Large intestine (tissue), 3 donors: ENCODE data around the gene CPNE5. TPM values are rescaled to one million over a fixed set of nuclear protein-coding genes. Genes with fewer than 3 reads are reported as not detected.

ENCODE experiments used
- DNase-seq, 2 donors: peaks; one replicate each; pipeline versions ENCODE4 v3.0.0 to v3.0.0-alpha.2; 2013
- H3K27ac ChIP-seq: one replicate; pipeline ENCODE4 v1.5.1; 2013; ENCODE audit warnings: low read length
- H3K27me3 ChIP-seq: 2 replicates; pipeline ENCODE4 v1.6.1; 2013; ENCODE audit warnings: low read length; ENCODE audit not compliant: control insufficient read depth, insufficient read depth
- H3K36me3 ChIP-seq: 2 replicates; pipeline ENCODE4 v1.6.1; 2013; ENCODE audit warnings: low read length; ENCODE audit not compliant: control insufficient read depth, insufficient read depth
- H3K4me1 ChIP-seq: one replicate; pipeline ENCODE4 v1.6.1; 2013; ENCODE audit warnings: low read length; ENCODE audit not compliant: control insufficient read depth, insufficient read depth
- H3K4me3 ChIP-seq: one replicate; pipeline ENCODE4 v1.5.1; 2013; ENCODE audit warnings: low read length
- H3K9me3 ChIP-seq: one replicate; pipeline ENCODE4 v1.6.1; 2013; ENCODE audit warnings: mild to moderate bottlenecking, low read depth, low read length, moderate library complexity; ENCODE audit not compliant: control insufficient read depth
- WGBS: methylation state at CpG from one replicate; pipeline ENCODE4 v1.1.5; 2013; ENCODE audit warnings: low lambda C conversion rate; ENCODE audit not compliant: insufficient coverage; 5-methylcytosine and 5-hydroxymethylcytosine counted together
- polyA plus RNA-seq: library from polyadenylated mRNA; unstranded; fragments of 120-200 nt; gene quantifications from one replicate; pipeline ENCODE4 v1.2.1, GENCODE V29; 2013

CPNE5 gene
- polyA plus RNA-seq, 1 donor: 3.9 TPM

- no peaks in the 10 kb centered on the region for H3K9me3 ChIP-seq
- H3K27ac ChIP-seq: no peak overlapping the region
- no peaks in the 10 kb centered on the region for H3K27me3 ChIP-seq
- peaks cover 11% of the 10 kb centered on the region for H3K36me3 ChIP-seq
- no peak for DNase-seq
- H3K4me3 ChIP-seq: no peak overlapping the region
- 90% methylated on average over 3 of the region's 4 CpGs for WGBS
- H3K4me1 ChIP-seq: peaks cover 6% of the 10 kb centered on the region
These were observed 148.2 kb downstream of the CPNE5 start for GRCh38 chr6:36691011-36691410.

Other genes with a start within 250 kb of the CPNE5 start
- 438 TPM for gene SRSF3, start 245.1 kb downstream of the CPNE5 start, polyA plus RNA-seq
- 183 TPM for gene CDKN1A, start 160.7 kb downstream of the CPNE5 start, polyA plus RNA-seq
- gene RAB44, start 141.6 kb downstream of the CPNE5 start, polyA plus RNA-seq: 0.04 TPM
- 35.1 TPM for gene PPIL1, start 35.4 kb upstream of the CPNE5 start, polyA plus RNA-seq
- 35.5 TPM for gene C6orf89, start 46.5 kb upstream of the CPNE5 start, polyA plus RNA-seq
- 0.81 TPM for gene PI16, start 115.3 kb upstream of the CPNE5 start, polyA plus RNA-seq
- gene MTCH1, start 146.8 kb upstream of the CPNE5 start, polyA plus RNA-seq: 126 TPM
- 15.5 TPM for gene FGD2, start 166.2 kb upstream of the CPNE5 start, polyA plus RNA-seq